Memory B cell (primary cell): ENCODE results near the gene ALDH1L1.
A peak's percentile ranks its signal among the peaks of the same experiment; 100 is the strongest.

Experiments
- ATAC-seq: fragments of 150-1000 bp; cut with Tn5 transposase; 2 replicates; pipeline ENCODE4 v1.10.0; 2021; ENCODE audit warnings: low read depth, mild to moderate bottlenecking, moderate library complexity
- DNase-seq, 2 donors: peaks; one replicate each; pipeline ENCODE4 v3.0.0; 2022; ENCODE audit warnings: low spot score in 2 of 2
- H3K27ac Mint-ChIP-seq: one replicate; pipeline ENCODE4 v1.8.0; 2022; ENCODE audit warnings: mild to moderate bottlenecking, moderate library complexity, mixed read lengths
- H3K27me3 Mint-ChIP-seq: one replicate; pipeline ENCODE4 v1.8.0; 2022; ENCODE audit warnings: mixed read lengths
- H3K36me3 Mint-ChIP-seq: one replicate; pipeline ENCODE4 v1.8.0; 2022; ENCODE audit warnings: mild to moderate bottlenecking, mixed read lengths
- H3K4me1 Mint-ChIP-seq: one replicate; pipeline ENCODE4 v1.8.0; 2022; ENCODE audit warnings: mixed read lengths
- H3K4me3 Mint-ChIP-seq: one replicate; pipeline ENCODE4 v1.8.0; 2022; ENCODE audit warnings: mild to moderate bottlenecking, moderate library complexity, mixed read lengths
- H3K9me3 Mint-ChIP-seq: one replicate; pipeline ENCODE4 v1.8.0; 2022; ENCODE audit warnings: mixed read lengths

Gene ALDH1L1

GRCh38 chr3:126117786-126118185 lies 62.6 kb downstream of the ALDH1L1 start:
- no peaks in the 10 kb centered on the region for H3K36me3 Mint-ChIP-seq
- H3K27me3 Mint-ChIP-seq = peaks cover 17% of the 10 kb centered on the region
- no peak overlapping the region for H3K4me3 Mint-ChIP-seq
- DNase-seq (no peak), ATAC-seq (no peak)
- H3K4me1 Mint-ChIP-seq = no peaks in the 10 kb centered on the region
- no peak overlapping the region for H3K27ac Mint-ChIP-seq
- H3K9me3 Mint-ChIP-seq = peaks cover 1% of the 10 kb centered on the region

GRCh38 chr3:126117212-126117611 lies 63.2 kb downstream of the ALDH1L1 start:
- no peak for DNase-seq
- no peak overlapping the region for H3K4me3 Mint-ChIP-seq
- H3K4me1 Mint-ChIP-seq = no peaks in the 10 kb centered on the region
- ATAC-seq = no peak
- peaks cover 1% of the 10 kb centered on the region for H3K9me3 Mint-ChIP-seq
- H3K36me3 Mint-ChIP-seq = no peaks in the 10 kb centered on the region
- H3K27me3 Mint-ChIP-seq = peaks cover 17% of the 10 kb centered on the region
- H3K27ac Mint-ChIP-seq = no peak overlapping the region

- no peaks in the 10 kb centered on the region for H3K9me3 Mint-ChIP-seq
- ATAC-seq (no peak), DNase-seq (no peak)
- no peaks in the 10 kb centered on the region for H3K4me1 Mint-ChIP-seq
- peaks cover 16% of the 10 kb centered on the region for H3K27me3 Mint-ChIP-seq
- H3K4me3 Mint-ChIP-seq = no peak overlapping the region
- H3K36me3 Mint-ChIP-seq = no peaks in the 10 kb centered on the region
- H3K27ac Mint-ChIP-seq = no peak overlapping the region
These were observed 63.9 kb downstream of the ALDH1L1 start for GRCh38 chr3:126116526-126116925.

GRCh38 chr3:126114443-126115386 lies 65.7 kb downstream of the ALDH1L1 start:
- DNase-seq = no peak
- H3K27ac Mint-ChIP-seq = no peak overlapping the region
- no peak for ATAC-seq
- no peaks in the 10 kb centered on the region for H3K36me3 Mint-ChIP-seq
- H3K9me3 Mint-ChIP-seq = no peaks in the 10 kb centered on the region
- no peaks in the 10 kb centered on the region for H3K4me1 Mint-ChIP-seq
- peaks cover 11% of the 10 kb centered on the region for H3K27me3 Mint-ChIP-seq
- no peak overlapping the region for H3K4me3 Mint-ChIP-seq

GRCh38 chr3:126113733-126114442 lies 66.5 kb downstream of the ALDH1L1 start:
- DNase-seq (no peak), ATAC-seq (peak; percentile 57)
- Mint-ChIP-seq H3K4me1 (no peaks in the 10 kb centered on the region), H3K9me3 (no peaks in the 10 kb centered on the region), H3K36me3 (no peaks in the 10 kb centered on the region), H3K27me3 (peaks cover 4% of the 10 kb centered on the region), H3K4me3 (no peak overlapping the region), H3K27ac (no peak overlapping the region)

GRCh38 chr3:126113238-126113555 lies 67.2 kb downstream of the ALDH1L1 start:
- no peak for ATAC-seq
- no peaks in the 10 kb centered on the region for H3K9me3 Mint-ChIP-seq
- H3K4me1 Mint-ChIP-seq = no peaks in the 10 kb centered on the region

GRCh38 chr3:126112531-126113237 lies 67.7 kb downstream of the ALDH1L1 start:
- H3K36me3 Mint-ChIP-seq = no peaks in the 10 kb centered on the region
- DNase-seq (no peak), ATAC-seq (no peak)
- H3K27ac Mint-ChIP-seq = no peak overlapping the region
- no peaks in the 10 kb centered on the region for H3K4me1 Mint-ChIP-seq
- H3K4me3 Mint-ChIP-seq = no peak overlapping the region
- H3K27me3 Mint-ChIP-seq = no peaks in the 10 kb centered on the region
- no peaks in the 10 kb centered on the region for H3K9me3 Mint-ChIP-seq

More at GRCh38 chr3:126113238-126113555, 67.2 kb downstream of the ALDH1L1 start:
- Mint-ChIP-seq H3K36me3 (no peaks in the 10 kb centered on the region), H3K27me3 (peaks cover under 1% of the 10 kb centered on the region), H3K4me3 (no peak overlapping the region), H3K27ac (no peak overlapping the region)
- no peak for DNase-seq

GRCh38 chr3:126111566-126112475 lies 68.6 kb downstream of the ALDH1L1 start:
- Mint-ChIP-seq H3K9me3 (no peaks in the 10 kb centered on the region), H3K36me3 (no peaks in the 10 kb centered on the region), H3K27me3 (no peaks in the 10 kb centered on the region), H3K4me1 (no peaks in the 10 kb centered on the region), H3K27ac (no peak overlapping the region), H3K4me3 (no peak overlapping the region)
- ATAC-seq (no peak), DNase-seq (no peak)

GRCh38 chr3:126111126-126111551 lies 69.2 kb downstream of the ALDH1L1 start:
- no peaks in the 10 kb centered on the region for H3K4me1 Mint-ChIP-seq
- H3K9me3 Mint-ChIP-seq = no peaks in the 10 kb centered on the region
- no peak overlapping the region for H3K27ac Mint-ChIP-seq
- H3K27me3 Mint-ChIP-seq = no peaks in the 10 kb centered on the region
- no peak for DNase-seq
- ATAC-seq = no peak
- no peak overlapping the region for H3K4me3 Mint-ChIP-seq
- no peaks in the 10 kb centered on the region for H3K36me3 Mint-ChIP-seq

GRCh38 chr3:126110431-126111125 lies 69.8 kb downstream of the ALDH1L1 start:
- no peaks in the 10 kb centered on the region for H3K9me3 Mint-ChIP-seq

GRCh38 chr3:126109880-126110235 lies 70.5 kb downstream of the ALDH1L1 start:
- Mint-ChIP-seq H3K4me1 (no peaks in the 10 kb centered on the region), H3K27ac (no peak overlapping the region), H3K36me3 (no peaks in the 10 kb centered on the region), H3K4me3 (no peak overlapping the region), H3K27me3 (no peaks in the 10 kb centered on the region), H3K9me3 (no peaks in the 10 kb centered on the region)
- DNase-seq (no peak), ATAC-seq (no peak)

More at GRCh38 chr3:126110431-126111125, 69.8 kb downstream of the ALDH1L1 start:
- Mint-ChIP-seq H3K36me3 (no peaks in the 10 kb centered on the region), H3K4me1 (no peaks in the 10 kb centered on the region), H3K27me3 (no peaks in the 10 kb centered on the region), H3K4me3 (no peak overlapping the region), H3K27ac (no peak overlapping the region)
- ATAC-seq (no peak), DNase-seq (no peak)

- Mint-ChIP-seq H3K4me1 (no peaks in the 10 kb centered on the region), H3K27ac (no peak overlapping the region), H3K9me3 (no peaks in the 10 kb centered on the region), H3K27me3 (no peaks in the 10 kb centered on the region), H3K4me3 (no peak overlapping the region), H3K36me3 (no peaks in the 10 kb centered on the region)
- DNase-seq (no peak), ATAC-seq (no peak)
These were observed 71.1 kb downstream of the ALDH1L1 start for GRCh38 chr3:126109146-126109879.
